PC-3 (cell line): ENCODE measurements around the gene CLEC2L. TPM values are rescaled to one million over a fixed set of nuclear protein-coding genes. Genes with fewer than 3 reads are reported as not detected.

ENCODE experiments used
- ATAC-seq: fragments of 200-7000 bp; cut with Tn5 transposase; 2 replicates; pipeline ENCODE4 v1.9.1; 2020; ENCODE audit warnings: mild to moderate bottlenecking, moderate library complexity
- BruUV-seq: library from RNA; stranded (reverse); fragments of 400-500 nt; replicated peaks from 2 replicates; lab custom pipeline; 2021; lab: Mats Ljungman, UMichigan
- CTCF ChIA-PET: fragments of 300-600 bp; sonication (Branson Sonifier 250); formaldehyde crosslinking; loops from one replicate; lab custom pipeline; 2022; ENCODE audit warnings: antibody characterized with exemption; lab: Charles Lee
- POLR2A ChIA-PET: fragments of 300-600 bp; sonication (Branson Sonifier 250); formaldehyde crosslinking; loops from one replicate; lab custom pipeline; 2022; ENCODE audit warnings: antibody characterized with exemption; ENCODE audit not compliant: unreplicated experiment; lab: Charles Lee
- DNase-seq: peaks from one replicate; pipeline ENCODE4 v3.0.0-alpha.2; 2015
- H2AFZ ChIP-seq: fragments of 300-600 bp; sonication (generic); 2 replicates; pipeline ENCODE4 v1.6.0; 2016; ENCODE audit warnings: antibody characterized with exemption, low read length
- H3F3A ChIP-seq: fragments of 300-600 bp; sonication (generic); one replicate; pipeline ENCODE4 v1.6.0; 2017; ENCODE audit warnings: antibody characterized with exemption, low read length, control low read depth, mild to moderate bottlenecking; ENCODE audit not compliant: unreplicated experiment
- H3K27ac ChIP-seq: fragments of 300-600 bp; sonication (generic); 2 replicates; pipeline ENCODE4 v1.5.1; 2016; ENCODE audit warnings: mild to moderate bottlenecking, low read length
- H3K27me3 ChIP-seq: fragments of 300-600 bp; sonication (generic); 2 replicates; pipeline ENCODE4 v1.6.1; 2016; ENCODE audit warnings: low read length, mixed read lengths
- H3K36me3 ChIP-seq: fragments of 300-600 bp; sonication (generic); 2 replicates; pipeline ENCODE4 v1.6.1; 2016; ENCODE audit warnings: low read depth, mixed run types, low read length, mixed read lengths
- H3K4me1 ChIP-seq: fragments of 300-600 bp; sonication (generic); 2 replicates; pipeline ENCODE4 v1.5.1; 2016; ENCODE audit warnings: low read length; ENCODE audit not compliant: insufficient read depth
- H3K4me2 ChIP-seq: fragments of 300-600 bp; sonication (generic); 2 replicates; pipeline ENCODE4 v1.6.0; 2016; ENCODE audit warnings: low read length
- H3K4me3 ChIP-seq: fragments of 300-600 bp; sonication (generic); 2 replicates; pipeline ENCODE4 v1.5.1; 2016; ENCODE audit warnings: mild to moderate bottlenecking, low read length, mixed read lengths
- H3K79me2 ChIP-seq: fragments of 300-600 bp; sonication (generic); 2 replicates; pipeline ENCODE4 v1.6.1; 2017; ENCODE audit warnings: low read length, mixed read lengths
- H3K9ac ChIP-seq: fragments of 300-600 bp; sonication (generic); 2 replicates; pipeline ENCODE4 v1.6.0; 2016; ENCODE audit warnings: mild to moderate bottlenecking, low read length
- H3K9me2 ChIP-seq: fragments of 300-600 bp; sonication (generic); replicated peaks from 2 replicates; pipeline ENCODE4 v1.6.1; 2016; ENCODE audit warnings: mixed run types, low read length, mixed read lengths
- H3K9me3 ChIP-seq: fragments of 300-600 bp; sonication (generic); 2 replicates; pipeline ENCODE4 v1.6.1; 2016; ENCODE audit warnings: low read length, mixed read lengths
- H4K20me1 ChIP-seq: fragments of 300-600 bp; sonication (generic); 2 replicates; pipeline ENCODE4 v1.6.1; 2016; ENCODE audit warnings: low read length, mixed read lengths
- EZH2 ChIP-seq: fragments of 300-600 bp; sonication (generic); IDR thresholded peaks from one replicate; pipeline ENCODE4 v1.6.1; 2017; ENCODE audit warnings: antibody characterized with exemption, mild to moderate bottlenecking, low read length; ENCODE audit not compliant: unreplicated experiment
- EZH2phosphoT487 ChIP-seq: fragments of 300-600 bp; sonication (generic); IDR thresholded peaks from 2 replicates; pipeline ENCODE4 v1.6.1; 2018; ENCODE audit warnings: mild to moderate bottlenecking, antibody characterized with exemption, low read length, borderline replicate concordance
- intact Hi-C: fragments of 100-400 bp; cut with micrococcal nuclease; formaldehyde crosslinking; loops from 2 replicates; pipeline ENCODE4 v1.9.0; 2023
- total RNA-seq: library from RNA; depleted of rRNA; stranded (reverse); fragments of >200 nt; gene quantifications from 2 replicates; pipeline ENCODE4 v1.2.3, GENCODE V29; 2014
- TF ChIP-seq, protein P1 (sequence below): fragments of 300-600 bp; sonication (generic); conservative IDR thresholded peaks from 2 replicates; pipeline ENCODE4 v1.5.1; 2017; ENCODE audit warnings: antibody characterized with exemption, low read depth, mild to moderate bottlenecking, low read length

CLEC2L gene
- total RNA-seq, 1 experiment from 2014 or later = not detected

DNA sequence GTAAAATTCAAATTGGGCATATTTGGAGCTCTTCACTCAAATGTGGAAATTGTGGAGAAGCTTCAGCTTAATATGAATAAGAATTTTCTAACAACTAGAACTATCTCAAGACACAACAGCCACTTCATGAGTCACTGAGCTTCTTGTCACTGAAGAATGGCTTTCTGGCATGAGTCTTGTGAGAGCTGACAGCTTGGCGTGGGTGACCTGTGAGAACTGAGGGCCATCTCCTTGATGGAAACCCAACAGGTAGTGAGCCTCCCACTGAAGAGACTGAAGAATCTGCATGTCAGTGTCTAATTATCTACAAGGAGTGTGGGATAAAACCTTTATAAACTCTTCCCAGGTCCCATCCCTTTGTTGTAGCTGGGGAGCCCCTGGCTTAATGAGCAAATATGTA, 66.0 kb downstream of the CLEC2L start:
- no peaks in the 10 kb centered on the region for H3F3A ChIP-seq
- H3K27me3 ChIP-seq = no peaks in the 10 kb centered on the region
- no peak overlapping the region for H3K4me2 ChIP-seq
- no peak for ATAC-seq
- peaks cover 74% of the 10 kb centered on the region for H3K36me3 ChIP-seq
- no peaks in the 10 kb centered on the region for H3K9me3 ChIP-seq
- H3K4me3 ChIP-seq = no peak overlapping the region
- no peak overlapping the region for H3K27ac ChIP-seq
- intact Hi-C loops = no loop called here
- H2AFZ ChIP-seq = no peak overlapping the region
- BruUV-seq = no TSS peak
- no peaks in the 10 kb centered on the region for H3K9me2 ChIP-seq
- CTCF ChIA-PET = no interaction called here
- TF ChIP-seq EZH2 = no peak
- no peak for TF ChIP-seq EZH2phosphoT487
- TF ChIP-seq, protein P1, sequence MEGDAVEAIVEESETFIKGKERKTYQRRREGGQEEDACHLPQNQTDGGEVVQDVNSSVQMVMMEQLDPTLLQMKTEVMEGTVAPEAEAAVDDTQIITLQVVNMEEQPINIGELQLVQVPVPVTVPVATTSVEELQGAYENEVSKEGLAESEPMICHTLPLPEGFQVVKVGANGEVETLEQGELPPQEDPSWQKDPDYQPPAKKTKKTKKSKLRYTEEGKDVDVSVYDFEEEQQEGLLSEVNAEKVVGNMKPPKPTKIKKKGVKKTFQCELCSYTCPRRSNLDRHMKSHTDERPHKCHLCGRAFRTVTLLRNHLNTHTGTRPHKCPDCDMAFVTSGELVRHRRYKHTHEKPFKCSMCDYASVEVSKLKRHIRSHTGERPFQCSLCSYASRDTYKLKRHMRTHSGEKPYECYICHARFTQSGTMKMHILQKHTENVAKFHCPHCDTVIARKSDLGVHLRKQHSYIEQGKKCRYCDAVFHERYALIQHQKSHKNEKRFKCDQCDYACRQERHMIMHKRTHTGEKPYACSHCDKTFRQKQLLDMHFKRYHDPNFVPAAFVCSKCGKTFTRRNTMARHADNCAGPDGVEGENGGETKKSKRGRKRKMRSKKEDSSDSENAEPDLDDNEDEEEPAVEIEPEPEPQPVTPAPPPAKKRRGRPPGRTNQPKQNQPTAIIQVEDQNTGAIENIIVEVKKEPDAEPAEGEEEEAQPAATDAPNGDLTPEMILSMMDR = no peak
- no peak for DNase-seq
- H3K79me2 ChIP-seq = no peaks in the 10 kb centered on the region
- no peak overlapping the region for H3K9ac ChIP-seq
- POLR2A ChIA-PET = interaction anchor here (0.7 kb wide), 1 partner anchor 18 kb away, joined by 3 read pairs; no protein-coding TSS in a partner anchor
- no peaks in the 10 kb centered on the region for H3K4me1 ChIP-seq
- no peaks in the 10 kb centered on the region for H4K20me1 ChIP-seq

DNA sequence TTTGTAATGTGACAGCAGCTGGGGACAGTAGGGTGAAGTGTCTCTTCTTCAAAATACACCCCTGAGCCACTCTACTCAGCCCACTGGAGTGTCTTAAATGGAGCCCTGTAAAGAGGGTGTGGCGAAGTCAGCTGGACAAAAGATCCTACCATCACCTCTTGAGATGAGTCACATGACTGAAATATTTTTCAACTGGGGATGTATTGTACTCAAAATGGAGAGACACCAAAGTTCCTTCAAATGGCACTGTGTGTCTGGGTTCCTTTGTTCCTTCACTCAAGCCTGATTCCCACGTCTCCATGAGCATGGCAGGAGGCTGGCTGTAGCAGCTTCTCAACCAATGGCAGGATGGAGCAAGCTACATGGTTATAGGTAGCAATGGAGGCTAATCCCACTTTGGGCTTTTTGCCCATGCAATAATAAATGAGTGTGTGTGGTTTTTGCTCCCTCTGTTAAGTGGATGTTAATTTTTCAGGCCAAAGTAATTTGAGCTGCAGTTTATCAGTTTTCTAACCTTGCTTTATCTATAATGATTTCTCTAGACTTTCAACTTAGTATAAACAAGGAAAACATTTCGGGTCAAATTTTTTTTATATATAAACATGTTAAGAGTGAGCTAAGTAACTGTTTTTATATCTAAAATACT, 68.2 kb downstream of the CLEC2L start:
- H3K4me1 ChIP-seq = no peaks in the 10 kb centered on the region
- no peaks in the 10 kb centered on the region for H3K79me2 ChIP-seq
- no peak overlapping the region for H3K27ac ChIP-seq
- no peaks in the 10 kb centered on the region for H3K9me2 ChIP-seq
- H3K36me3 ChIP-seq = peaks cover 79% of the 10 kb centered on the region
- no TSS peak for BruUV-seq
- H2AFZ ChIP-seq = no peak overlapping the region
- H3K4me3 ChIP-seq = no peak overlapping the region
- ChIA-PET POLR2A (no interaction called here), CTCF (no interaction called here)
- intact Hi-C loops = no loop called here
- ATAC-seq (peak; percentile 15; the same call in 1 of the 2 replicates), DNase-seq (no peak)
- H3F3A ChIP-seq = no peaks in the 10 kb centered on the region
- H3K9me3 ChIP-seq = no peaks in the 10 kb centered on the region
- H3K9ac ChIP-seq = no peak overlapping the region
- H3K4me2 ChIP-seq = no peak overlapping the region
- TF ChIP-seq EZH2phosphoT487 (no peak), EZH2 (no peak)
- TF ChIP-seq, protein P1 = no peak
- no peaks in the 10 kb centered on the region for H4K20me1 ChIP-seq
- no peaks in the 10 kb centered on the region for H3K27me3 ChIP-seq

DNA sequence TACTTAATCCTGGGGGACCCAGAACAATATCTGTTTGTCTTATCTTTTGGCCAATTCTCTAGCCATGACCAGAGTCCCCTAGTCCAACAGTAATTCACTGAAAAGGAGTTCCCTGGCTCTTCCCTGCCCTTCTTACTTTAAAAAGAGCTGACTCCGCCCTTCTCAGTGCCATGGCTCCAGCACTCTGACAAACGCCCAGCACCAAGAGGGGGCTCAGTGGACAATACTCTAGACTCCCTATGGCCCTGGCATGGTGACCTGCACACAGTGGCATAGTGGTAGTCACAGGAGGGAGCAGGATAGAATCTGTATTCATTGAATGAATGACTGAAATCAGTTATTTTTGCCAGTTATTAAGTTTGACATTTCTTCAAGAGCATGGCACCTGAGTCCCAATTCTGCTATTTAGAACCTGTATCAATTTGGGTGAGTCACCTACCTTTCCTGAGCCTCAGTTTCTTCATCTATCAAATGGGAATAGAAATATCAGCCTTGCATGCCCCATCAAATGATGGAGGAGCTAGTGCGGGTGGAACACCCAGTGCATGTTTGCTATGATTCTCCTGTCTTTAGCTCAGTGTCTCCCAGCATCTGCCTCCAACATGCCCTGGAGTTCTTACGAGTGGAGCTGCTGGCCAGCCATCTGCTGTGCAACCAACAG, 69.4 kb downstream of the CLEC2L start:
- no peak for ATAC-seq
- no peaks in the 10 kb centered on the region for H3K9me2 ChIP-seq
- intact Hi-C loops = no loop called here
- H3K4me3 ChIP-seq = no peak overlapping the region
- no peaks in the 10 kb centered on the region for H3F3A ChIP-seq
- no peaks in the 10 kb centered on the region for H3K79me2 ChIP-seq
- BruUV-seq = no TSS peak
- no peaks in the 10 kb centered on the region for H3K4me1 ChIP-seq
- ChIA-PET POLR2A (no interaction called here), CTCF (no interaction called here)
- peaks cover 88% of the 10 kb centered on the region for H3K36me3 ChIP-seq
- no peaks in the 10 kb centered on the region for H3K9me3 ChIP-seq
- H3K9ac ChIP-seq = no peak overlapping the region
- no peak overlapping the region for H2AFZ ChIP-seq
- TF ChIP-seq EZH2phosphoT487 = no peak
- TF ChIP-seq, protein P1 = no peak
- TF ChIP-seq EZH2 = no peak
- no peak overlapping the region for H3K4me2 ChIP-seq
- H4K20me1 ChIP-seq = no peaks in the 10 kb centered on the region
- DNase-seq = no peak
- no peaks in the 10 kb centered on the region for H3K27me3 ChIP-seq
- no peak overlapping the region for H3K27ac ChIP-seq
